Neural progenitor cell (in vitro differentiated cells): ENCODE data around the gene SEMA3E.

Experiments used
- EZH2 ChIP-seq: fragments of 200-600 bp; sonication (generic); IDR thresholded peaks from 2 replicates; pipeline ENCODE4 v1.6.1; 2017; ENCODE audit warnings: antibody characterized with exemption, mild to moderate bottlenecking, moderate library complexity
- EZH2phosphoT487 ChIP-seq: fragments of 200-600 bp; sonication (generic); IDR thresholded peaks from 2 replicates; pipeline ENCODE4 v1.6.1; 2017; ENCODE audit warnings: antibody characterized with exemption
- TF ChIP-seq, protein P1 (sequence below): fragments of 200-600 bp; sonication (generic); IDR thresholded peaks from 2 replicates; pipeline ENCODE4 v1.5.1; 2017; ENCODE audit warnings: antibody characterized with exemption, mild to moderate bottlenecking

DNA sequence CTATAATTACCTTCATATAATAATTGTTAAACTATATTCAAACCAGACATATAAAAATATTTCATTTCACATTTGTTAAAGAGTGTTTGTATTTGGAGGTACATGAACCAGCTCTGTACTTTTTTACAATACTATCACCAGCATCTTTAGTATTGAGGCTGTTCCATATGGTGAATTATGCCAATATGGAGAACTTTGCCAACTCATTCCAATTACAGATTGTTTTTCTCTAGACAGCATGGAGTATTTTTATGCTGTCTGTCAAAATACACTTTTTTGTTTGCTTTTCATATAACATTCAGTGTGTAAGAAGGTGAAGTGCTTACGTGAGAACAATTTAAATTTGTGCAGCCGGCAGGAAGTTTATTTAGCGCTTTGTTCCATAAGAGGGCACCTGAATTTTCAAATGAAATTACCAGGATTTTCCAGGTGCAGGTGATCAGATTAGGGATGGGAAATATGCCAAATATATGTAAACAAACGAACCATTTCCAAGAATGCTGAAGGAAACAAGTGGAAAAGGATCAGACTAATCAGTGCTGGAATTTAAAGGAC is 54.9 kb downstream of the SEMA3E start:
- TF ChIP-seq, protein P1, sequence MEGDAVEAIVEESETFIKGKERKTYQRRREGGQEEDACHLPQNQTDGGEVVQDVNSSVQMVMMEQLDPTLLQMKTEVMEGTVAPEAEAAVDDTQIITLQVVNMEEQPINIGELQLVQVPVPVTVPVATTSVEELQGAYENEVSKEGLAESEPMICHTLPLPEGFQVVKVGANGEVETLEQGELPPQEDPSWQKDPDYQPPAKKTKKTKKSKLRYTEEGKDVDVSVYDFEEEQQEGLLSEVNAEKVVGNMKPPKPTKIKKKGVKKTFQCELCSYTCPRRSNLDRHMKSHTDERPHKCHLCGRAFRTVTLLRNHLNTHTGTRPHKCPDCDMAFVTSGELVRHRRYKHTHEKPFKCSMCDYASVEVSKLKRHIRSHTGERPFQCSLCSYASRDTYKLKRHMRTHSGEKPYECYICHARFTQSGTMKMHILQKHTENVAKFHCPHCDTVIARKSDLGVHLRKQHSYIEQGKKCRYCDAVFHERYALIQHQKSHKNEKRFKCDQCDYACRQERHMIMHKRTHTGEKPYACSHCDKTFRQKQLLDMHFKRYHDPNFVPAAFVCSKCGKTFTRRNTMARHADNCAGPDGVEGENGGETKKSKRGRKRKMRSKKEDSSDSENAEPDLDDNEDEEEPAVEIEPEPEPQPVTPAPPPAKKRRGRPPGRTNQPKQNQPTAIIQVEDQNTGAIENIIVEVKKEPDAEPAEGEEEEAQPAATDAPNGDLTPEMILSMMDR = no peak
- TF ChIP-seq EZH2 = no peak
- no peak for TF ChIP-seq EZH2phosphoT487
